KOPT-K1 (cell line): ENCODE results near the gene SLAMF6.
"Not testable (repeated sequence)": the region's sequence is repeated elsewhere in the genome, so short reads cannot be mapped to it uniquely, and the experiment has no call there.

Experiments used
- H3K27ac ChIP-seq: fragments of 200-600 bp; sonication (generic); 2 replicates; pipeline ENCODE4 v1.5.1; 2016; ENCODE audit warnings: antibody characterized with exemption, mild to moderate bottlenecking, low read depth, low read length; ENCODE audit not compliant: poor library complexity, severe bottlenecking
- H3K36me3 ChIP-seq: fragments of 200-600 bp; sonication (generic); 2 replicates; pipeline ENCODE4 v1.5.1; 2017; ENCODE audit warnings: antibody characterized with exemption, mild to moderate bottlenecking, low read length, moderate library complexity; ENCODE audit not compliant: insufficient read depth
- H3K9me3 ChIP-seq: fragments of 200-600 bp; sonication (generic); 2 replicates; pipeline ENCODE4 v1.5.1; 2017; ENCODE audit warnings: antibody characterized with exemption, low read length, mild to moderate bottlenecking; ENCODE audit not compliant: insufficient read depth, poor library complexity, severe bottlenecking

Gene SLAMF6

DNA sequence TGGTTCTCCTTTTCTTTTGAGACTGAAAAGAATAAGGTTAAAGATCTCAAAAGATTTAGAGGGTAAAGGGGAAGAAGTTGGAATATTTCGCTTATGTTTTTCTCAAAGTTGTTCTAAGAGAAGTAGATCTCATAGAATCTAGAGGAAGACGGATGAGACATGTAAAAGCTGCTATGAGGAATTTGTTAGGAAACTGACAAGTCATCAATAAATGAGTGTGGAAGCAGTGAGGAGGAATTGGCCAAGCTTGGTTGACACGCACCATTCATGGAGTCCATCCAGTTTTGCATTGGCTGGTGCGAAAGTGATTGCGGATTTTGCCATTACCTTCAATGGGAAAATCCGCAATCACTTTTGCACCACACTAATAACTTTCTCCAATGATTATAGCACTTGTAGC, 20.0 kb downstream of the SLAMF6 start:
- H3K9me3 ChIP-seq, result peaks cover 55% of the 10 kb centered on the region
- H3K36me3 ChIP-seq, result 0 out of 2 replicates have a peak, but pooled peaks cover 6% of the 10 kb centered on the region
- H3K27ac ChIP-seq, result no peak overlapping the region

GRCh38 chr1:160500321-160500990, 22.6 kb downstream of the SLAMF6 start:
- H3K9me3 ChIP-seq, result peaks cover 31% of the 10 kb centered on the region
- peaks cover 17% of the 10 kb centered on the region for H3K36me3 ChIP-seq
- no peak overlapping the region for H3K27ac ChIP-seq

- peaks cover 28% of the 10 kb centered on the region for H3K9me3 ChIP-seq
- H3K36me3 ChIP-seq, result peaks cover 25% of the 10 kb centered on the region
Observed at GRCh38 chr1:160499631-160500030, 23.4 kb downstream of the SLAMF6 start.

GRCh38 chr1:160498301-160499065, 24.6 kb downstream of the SLAMF6 start:
- Histone ChIP-seq H3K36me3 (peaks cover 37% of the 10 kb centered on the region), H3K9me3 (peaks cover 28% of the 10 kb centered on the region)
- not testable (repeated sequence) for H3K27ac ChIP-seq

More at GRCh38 chr1:160499631-160500030, 23.4 kb downstream of the SLAMF6 start:
- no peak overlapping the region for H3K27ac ChIP-seq

GRCh38 chr1:160496334-160496733, 26.7 kb downstream of the SLAMF6 start:
- peaks cover 22% of the 10 kb centered on the region for H3K9me3 ChIP-seq
- peaks cover 46% of the 10 kb centered on the region for H3K36me3 ChIP-seq
- no peak overlapping the region for H3K27ac ChIP-seq

DNA sequence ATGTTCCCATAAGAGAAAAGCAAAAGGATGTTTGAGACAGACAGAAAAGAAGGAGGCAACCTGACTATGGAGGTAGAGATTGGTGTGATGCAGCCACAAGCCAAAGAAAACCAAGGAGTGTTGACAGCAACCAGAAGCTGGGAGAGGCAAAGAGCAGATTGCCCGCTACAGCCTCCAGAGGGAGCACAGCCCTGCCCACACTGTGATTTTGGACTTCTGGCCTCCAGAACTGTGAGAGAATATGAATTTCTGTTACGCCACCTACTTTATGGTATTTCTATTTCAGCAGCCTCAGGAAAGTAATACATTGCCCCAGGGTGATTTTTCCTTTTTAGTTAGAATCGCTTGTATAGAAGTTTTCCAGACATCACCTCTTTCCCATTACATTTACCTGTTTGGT, 28.4 kb downstream of the SLAMF6 start:
- no peak overlapping the region for H3K27ac ChIP-seq
- H3K9me3 ChIP-seq, result peaks cover 16% of the 10 kb centered on the region
- peaks cover 61% of the 10 kb centered on the region for H3K36me3 ChIP-seq

GRCh38 chr1:160492617-160493016, 30.4 kb downstream of the SLAMF6 start:
- Histone ChIP-seq H3K27ac (no peak overlapping the region), H3K36me3 (peaks cover 71% of the 10 kb centered on the region), H3K9me3 (no peaks in the 10 kb centered on the region)

DNA sequence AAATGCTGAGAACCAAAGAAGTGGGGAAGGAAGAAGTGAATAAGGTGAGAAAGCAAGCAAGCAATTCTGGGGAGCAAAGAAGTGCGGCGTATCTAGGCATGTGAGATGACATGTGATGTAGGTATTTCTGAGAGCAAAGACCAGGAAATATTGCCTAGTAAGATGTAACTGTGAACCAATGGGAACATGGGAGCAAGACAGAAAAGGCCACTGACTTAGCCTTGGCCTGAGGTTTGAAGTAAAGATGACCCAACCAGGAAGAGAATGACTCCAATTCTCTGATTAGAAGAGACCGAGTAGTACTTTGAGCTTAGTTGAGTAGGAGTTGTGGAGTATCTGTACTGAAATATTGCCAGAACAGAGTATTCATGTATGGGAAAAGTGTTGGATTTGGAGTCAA, 31.1 kb downstream of the SLAMF6 start:
- H3K9me3 ChIP-seq, result no peaks in the 10 kb centered on the region
- peaks cover 74% of the 10 kb centered on the region for H3K36me3 ChIP-seq
- H3K27ac ChIP-seq, result no peak overlapping the region

- H3K9me3 ChIP-seq, result no peaks in the 10 kb centered on the region
- peaks cover 79% of the 10 kb centered on the region for H3K36me3 ChIP-seq
- no peak overlapping the region for H3K27ac ChIP-seq
Observed at GRCh38 chr1:160491017-160491416, 32.0 kb downstream of the SLAMF6 start.

- Histone ChIP-seq H3K9me3 (no peaks in the 10 kb centered on the region), H3K36me3 (peaks cover 76% of the 10 kb centered on the region), H3K27ac (no peak overlapping the region)
Observed at GRCh38 chr1:160489513-160490261, 33.4 kb downstream of the SLAMF6 start.

DNA sequence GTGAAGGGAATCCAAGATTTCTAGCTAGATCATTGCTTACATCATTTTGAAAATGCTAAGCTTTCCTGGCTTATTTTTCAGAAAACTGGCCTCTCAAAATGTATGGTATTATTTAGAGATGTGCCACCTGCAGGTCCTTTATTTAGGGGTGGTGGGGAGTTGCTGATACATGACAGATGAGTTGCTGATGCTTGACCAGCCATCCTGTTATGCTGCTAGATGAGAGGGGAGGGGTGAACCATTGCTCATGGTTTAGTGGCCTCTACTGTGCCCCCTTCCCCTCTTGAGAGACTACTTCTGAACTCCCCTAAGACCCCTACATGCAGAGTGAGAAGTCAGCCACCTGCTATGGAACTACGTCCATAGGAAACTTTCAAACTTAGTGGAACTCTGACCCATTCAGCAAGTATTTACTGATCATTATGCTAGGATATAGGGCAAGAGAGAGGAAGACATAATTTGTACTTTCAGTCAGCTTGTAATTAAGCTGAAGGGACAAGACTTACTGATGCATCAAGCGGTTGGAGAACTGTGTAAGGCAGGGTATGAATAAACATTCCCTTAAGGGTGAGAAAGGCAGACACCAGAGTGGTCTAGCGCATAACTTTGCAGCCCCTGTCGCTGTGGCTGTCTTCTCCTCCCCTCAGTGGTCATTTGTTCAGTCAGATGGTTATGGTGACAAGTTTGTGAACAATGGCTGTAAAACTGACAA, 34.6 kb downstream of the SLAMF6 start:
- no peaks in the 10 kb centered on the region for H3K9me3 ChIP-seq
- H3K27ac ChIP-seq, result no peak overlapping the region
- peaks cover 64% of the 10 kb centered on the region for H3K36me3 ChIP-seq

GRCh38 chr1:160486453-160486852, 36.6 kb downstream of the SLAMF6 start:
- peaks cover 55% of the 10 kb centered on the region for H3K36me3 ChIP-seq
- H3K27ac ChIP-seq, result no peak overlapping the region
- H3K9me3 ChIP-seq, result peaks cover 5% of the 10 kb centered on the region

DNA sequence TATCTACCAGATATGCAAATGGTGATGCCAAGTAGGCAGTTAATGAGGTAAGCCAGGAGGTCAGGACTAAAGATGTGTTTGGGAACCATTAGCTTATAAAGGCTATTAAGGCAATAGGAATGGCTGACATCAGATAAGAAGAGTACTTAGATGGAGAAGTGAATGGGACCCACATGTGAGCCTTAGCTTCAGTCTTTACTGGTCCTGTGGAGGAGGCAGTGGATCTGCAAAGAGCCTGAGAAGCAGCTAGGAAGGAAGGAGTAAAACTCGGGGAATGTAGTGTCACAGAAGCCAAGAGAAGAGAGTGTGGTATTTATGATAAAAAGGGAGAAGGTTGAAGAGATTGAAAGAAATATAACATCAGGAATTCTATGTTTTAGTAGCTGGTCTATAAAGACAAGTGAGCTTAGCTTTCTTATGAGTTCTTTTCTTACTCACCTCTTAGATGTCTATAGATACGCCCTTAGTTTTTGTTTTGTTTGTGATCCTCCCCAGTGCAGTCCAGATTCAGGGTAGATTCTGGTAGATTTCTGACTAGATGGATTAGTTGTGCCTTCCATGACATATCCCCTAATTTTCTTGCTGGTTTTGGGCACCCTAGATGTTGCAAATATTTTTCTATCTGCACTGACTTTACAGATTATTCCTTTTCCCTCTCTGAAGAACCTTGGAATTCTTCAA, 39.4 kb downstream of the SLAMF6 start:
- Histone ChIP-seq H3K36me3 (peaks cover 30% of the 10 kb centered on the region), H3K27ac (no peak overlapping the region), H3K9me3 (peaks cover 19% of the 10 kb centered on the region)

DNA sequence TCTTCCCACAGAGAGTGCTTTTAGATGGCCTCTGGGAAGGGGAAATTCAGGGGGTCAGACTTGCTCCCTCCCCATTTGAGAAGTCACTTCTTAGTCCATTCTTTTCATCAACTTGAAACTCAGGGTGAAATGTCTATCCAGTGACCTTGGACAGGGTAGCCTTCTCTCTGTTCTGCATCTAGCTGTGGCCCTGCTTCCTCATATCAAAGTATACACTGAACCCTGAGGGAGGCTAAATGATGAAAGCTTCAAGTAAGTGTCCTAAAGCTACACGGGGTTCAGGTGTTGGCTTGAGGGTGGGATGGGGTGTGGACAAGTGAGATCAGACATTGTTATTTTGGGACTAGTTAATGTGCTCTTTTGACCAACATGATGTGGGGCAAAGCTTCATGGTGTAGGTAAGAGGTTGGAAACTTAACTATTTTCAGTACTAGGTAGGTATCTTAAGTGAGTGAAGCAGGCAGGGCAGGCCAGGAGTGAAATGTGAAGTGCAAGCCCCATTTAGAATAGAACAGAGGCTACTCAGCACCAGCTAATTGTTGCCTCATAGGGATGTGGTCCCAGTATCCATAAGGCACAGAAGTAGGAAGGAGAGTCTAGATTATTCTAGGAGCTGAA, 41.0 kb downstream of the SLAMF6 start:
- H3K9me3 ChIP-seq, result peaks cover 19% of the 10 kb centered on the region
- H3K36me3 ChIP-seq, result peaks cover 22% of the 10 kb centered on the region

More for the DNA sequence above, 41.0 kb downstream of the SLAMF6 start:
- H3K27ac ChIP-seq, result no peak overlapping the region
